Measurements from ENCODE around the gene GAL3ST3. TPM values are rescaled to one million over a fixed set of nuclear protein-coding genes. Genes with fewer than 3 reads are reported as not detected.

GAL3ST3 gene
- polyA plus RNA-seq, 6 donors from 2014 or later = not detected

DNA sequence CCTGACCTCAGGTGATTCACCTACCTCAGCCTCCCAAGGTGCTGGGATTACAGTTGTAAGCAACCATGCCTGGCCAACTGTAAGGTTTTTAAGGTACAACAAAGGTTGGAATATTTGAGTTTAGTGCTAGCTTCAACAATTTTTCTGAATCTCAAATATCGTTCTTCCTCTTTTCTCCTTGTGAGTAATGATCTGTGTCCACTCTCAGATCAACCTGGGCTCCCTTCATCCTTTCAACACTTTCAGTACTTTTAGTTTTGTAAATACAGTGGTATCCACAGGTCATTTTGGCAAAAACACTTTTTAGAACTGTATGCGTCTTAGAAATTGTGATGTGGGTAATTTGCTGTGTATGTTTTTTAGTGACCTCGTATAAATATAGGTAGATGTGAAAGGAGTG is 29.0 kb upstream of the GAL3ST3 start:
- H3K4me1 Mint-ChIP-seq = peaks cover 49 to 97% (median 70%) of the 10 kb centered on the region in 3 donors
- H3K9me3 Mint-ChIP-seq = no peaks in the 10 kb centered on the region
- H3K4me3 Mint-ChIP-seq = peak overlapping the region; percentile 63 to 90 (median 84)
- ATAC-seq (ENCODE audit: low read depth in 2 of 2) (peak; percentile 38 to 42), DNase-seq (peak; percentile 50)
- H3K27ac Mint-ChIP-seq = peak overlapping the region; percentile 54 to 98 (median 84)
- H3K36me3 Mint-ChIP-seq = peaks cover 7 to 9% of the 10 kb centered on the region in 2 donors
- no peaks in the 10 kb centered on the region for H3K27me3 Mint-ChIP-seq

DNA sequence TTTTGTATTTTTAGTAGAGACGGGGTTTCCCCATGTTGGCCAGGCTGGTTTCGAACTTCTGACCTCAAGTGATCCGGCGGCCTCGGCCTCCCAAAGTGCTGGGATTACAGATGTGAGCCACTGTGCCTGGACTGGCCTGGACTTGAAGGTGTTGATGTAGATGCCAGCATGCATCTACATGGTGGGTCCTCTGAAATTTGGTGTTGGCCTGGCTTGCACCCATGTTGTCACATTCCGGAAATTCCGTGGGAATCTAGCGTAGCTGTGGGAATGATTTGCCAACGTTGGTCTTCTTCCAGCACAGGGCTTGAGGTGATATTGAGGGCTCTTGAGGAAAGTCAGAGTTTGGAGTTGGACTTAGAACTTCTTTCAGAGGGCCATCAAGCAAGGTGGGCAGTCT is 27.6 kb upstream of the GAL3ST3 start:
- ATAC-seq (ENCODE audit: low read depth in 2 of 2) (no peak), DNase-seq (no peak)
- peaks cover 57 to 97% (median 74%) of the 10 kb centered on the region in 3 donors for H3K4me1 Mint-ChIP-seq
- peak overlapping the region in 5 of 6 donors; percentile 22 to 98 (median 79) for H3K27ac Mint-ChIP-seq
- H3K27me3 Mint-ChIP-seq = no peaks in the 10 kb centered on the region
- H3K4me3 Mint-ChIP-seq = peak overlapping the region in 7 of 8 donors; percentile 9 to 90 (median 53)
- peaks cover 7 to 9% of the 10 kb centered on the region in 2 donors for H3K36me3 Mint-ChIP-seq
- H3K9me3 Mint-ChIP-seq = no peaks in the 10 kb centered on the region

DNA sequence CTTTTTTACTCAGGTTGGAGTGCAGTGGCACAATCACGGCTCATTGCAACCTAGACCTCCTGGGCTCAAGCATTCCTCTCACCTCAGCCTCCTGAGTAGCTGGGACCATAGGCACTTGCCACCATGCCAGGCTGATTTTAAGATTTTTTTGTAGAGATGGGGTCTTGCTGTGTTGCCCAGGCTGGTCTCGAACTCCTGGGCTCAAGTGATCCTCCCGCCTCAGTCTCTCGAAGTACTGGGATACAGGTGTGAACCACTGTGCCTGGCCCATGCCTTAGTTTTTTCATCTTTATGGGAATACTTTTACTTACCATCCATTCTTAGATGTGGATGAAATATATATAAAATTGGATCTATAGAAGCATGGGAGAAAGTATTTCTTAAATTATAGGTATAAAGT is 26.3 kb upstream of the GAL3ST3 start:
- peaks cover 0 to 2% (median 0%) of the 10 kb centered on the region in 7 donors for H3K9me3 Mint-ChIP-seq
- ATAC-seq (ENCODE audit: low read depth in 2 of 2) (no peak), DNase-seq (no peak)
- no peaks in the 10 kb centered on the region for H3K27me3 Mint-ChIP-seq
- H3K4me3 Mint-ChIP-seq = peak overlapping the region in 1 of 8 donors; percentile 29
- H3K36me3 Mint-ChIP-seq = peaks cover 7 to 9% of the 10 kb centered on the region in 2 donors
- H3K4me1 Mint-ChIP-seq = peaks cover 54 to 91% (median 72%) of the 10 kb centered on the region in 3 donors
- peak overlapping the region in 3 of 6 donors; percentile 65 to 83 (median 69) for H3K27ac Mint-ChIP-seq

DNA sequence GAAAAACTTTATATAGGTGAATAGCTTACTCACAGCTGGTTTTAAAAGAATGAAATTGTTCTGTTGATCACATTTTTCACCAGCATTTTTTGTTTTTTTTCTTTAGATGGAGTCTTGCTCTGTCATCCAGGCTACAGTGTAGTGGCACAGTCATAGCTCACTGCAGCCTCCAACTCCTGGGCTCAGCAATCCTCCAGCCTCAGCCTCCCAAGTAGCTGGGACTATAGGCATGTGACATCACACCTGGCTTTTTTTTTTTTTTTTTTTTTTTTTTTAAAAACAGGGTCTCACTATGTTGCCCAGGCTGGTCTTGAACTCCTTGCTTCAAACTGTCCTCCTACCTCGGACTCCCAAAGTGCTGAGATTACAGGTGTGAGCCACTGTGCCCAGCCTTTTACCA is 24.7 kb upstream of the GAL3ST3 start:
- H3K27ac Mint-ChIP-seq = peak overlapping the region in 2 of 6 donors; percentile 63 to 91
- H3K9me3 Mint-ChIP-seq = peaks cover 0 to 2% (median 0%) of the 10 kb centered on the region in 7 donors
- no peak for DNase-seq
- no peak for ATAC-seq (ENCODE audit: low read depth in 2 of 2)
- H3K4me1 Mint-ChIP-seq = peaks cover 50 to 84% (median 66%) of the 10 kb centered on the region in 3 donors
- peak overlapping the region in 2 of 8 donors; percentile 63 to 99 for H3K4me3 Mint-ChIP-seq
- peaks cover 0 to 7% of the 10 kb centered on the region in 2 donors for H3K36me3 Mint-ChIP-seq
- no peaks in the 10 kb centered on the region for H3K27me3 Mint-ChIP-seq

DNA sequence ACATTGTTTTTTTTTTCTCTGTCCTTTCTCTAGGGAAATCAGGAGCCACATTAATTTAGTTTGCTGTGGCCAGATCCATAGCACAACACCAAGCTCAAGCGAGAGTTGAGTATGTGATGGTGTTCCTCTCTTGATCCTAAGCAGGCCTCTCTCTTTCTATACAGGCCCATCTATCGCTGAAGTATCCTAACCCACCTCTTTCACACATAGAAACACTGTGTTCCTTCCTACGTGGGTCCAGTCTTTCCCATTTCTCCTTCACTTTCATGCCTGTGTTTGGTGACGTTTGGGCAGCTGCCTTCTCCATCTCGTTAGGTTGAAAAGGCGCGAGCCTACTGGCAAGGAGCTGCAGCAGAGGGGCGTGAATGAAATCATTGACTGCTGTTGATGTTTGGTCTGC is 23.6 kb upstream of the GAL3ST3 start:
- H3K36me3 Mint-ChIP-seq = peaks cover 0 to 7% of the 10 kb centered on the region in 2 donors
- no peak for DNase-seq
- H3K27me3 Mint-ChIP-seq = no peaks in the 10 kb centered on the region
- peak overlapping the region in 5 of 6 donors; percentile 30 to 95 (median 91) for H3K27ac Mint-ChIP-seq
- peaks cover 0 to 2% (median 0%) of the 10 kb centered on the region in 7 donors for H3K9me3 Mint-ChIP-seq
- H3K4me3 Mint-ChIP-seq = peak overlapping the region; percentile 84 to 99 (median 98)
- no peak for ATAC-seq (ENCODE audit: low read depth in 2 of 2)
- H3K4me1 Mint-ChIP-seq = peaks cover 47 to 83% (median 66%) of the 10 kb centered on the region in 3 donors

DNA sequence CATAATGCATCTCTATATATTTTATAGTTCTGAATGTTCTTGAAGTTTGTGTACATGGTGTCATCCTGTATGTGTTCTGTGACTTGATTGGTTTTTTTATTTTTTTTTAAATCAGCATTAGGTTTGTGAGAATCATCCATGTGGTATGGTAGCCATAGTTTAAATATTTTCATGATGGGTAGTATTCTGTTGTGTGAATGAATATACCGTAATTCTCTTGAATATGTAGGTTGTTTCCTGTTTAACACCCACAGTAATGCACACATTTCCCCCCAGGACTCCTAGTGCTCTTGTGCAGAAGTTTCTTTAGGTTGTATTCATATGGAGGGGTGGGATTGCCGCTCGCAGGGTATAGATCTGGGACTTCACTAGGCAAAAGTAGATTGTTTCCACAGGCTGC is 23.1 kb upstream of the GAL3ST3 start:
- peaks cover 47 to 83% (median 66%) of the 10 kb centered on the region in 3 donors for H3K4me1 Mint-ChIP-seq
- peaks cover 0 to 2% (median 0%) of the 10 kb centered on the region in 7 donors for H3K9me3 Mint-ChIP-seq
- no peak for ATAC-seq (ENCODE audit: low read depth in 2 of 2)
- peak overlapping the region; percentile 12 to 95 (median 91) for H3K27ac Mint-ChIP-seq
- no peaks in the 10 kb centered on the region for H3K27me3 Mint-ChIP-seq
- no peak for DNase-seq
- H3K36me3 Mint-ChIP-seq = peaks cover 0 to 7% of the 10 kb centered on the region in 2 donors
- H3K4me3 Mint-ChIP-seq = peak overlapping the region; percentile 84 to 99 (median 98)

DNA sequence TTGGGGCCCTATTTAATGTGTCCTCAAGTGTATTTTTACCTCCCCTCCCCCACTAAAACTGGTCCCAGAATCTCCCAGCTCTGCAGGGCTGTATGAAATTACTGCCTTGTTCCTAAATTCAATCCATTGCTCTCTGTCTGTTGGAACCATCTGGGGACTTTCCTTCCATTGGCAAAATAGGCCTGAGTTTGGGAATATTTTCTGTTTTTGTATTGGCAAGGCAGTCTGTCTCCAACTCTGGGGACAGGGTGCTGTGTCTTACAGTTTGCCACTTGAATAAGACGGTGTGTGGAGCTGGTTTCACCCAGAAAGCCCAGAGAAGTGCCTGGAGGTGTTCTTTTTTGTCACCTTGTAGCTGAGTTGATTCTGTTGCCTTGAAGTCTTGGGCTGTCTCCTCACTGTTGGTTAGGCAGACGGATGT is 22.4 kb upstream of the GAL3ST3 start:
- Mint-ChIP-seq H3K4me1 (peaks cover 51 to 83% (median 68%) of the 10 kb centered on the region in 3 donors), H3K4me3 (peak overlapping the region; percentile 84 to 99 (median 98)), H3K27ac (peak overlapping the region; percentile 91 to 95 (median 92)), H3K27me3 (no peaks in the 10 kb centered on the region), H3K9me3 (peaks cover 0 to 2% (median 0%) of the 10 kb centered on the region in 7 donors), H3K36me3 (peaks cover 0 to 7% of the 10 kb centered on the region in 2 donors)
- ATAC-seq (ENCODE audit: low read depth in 2 of 2) = no peak
- no peak for DNase-seq

DNA sequence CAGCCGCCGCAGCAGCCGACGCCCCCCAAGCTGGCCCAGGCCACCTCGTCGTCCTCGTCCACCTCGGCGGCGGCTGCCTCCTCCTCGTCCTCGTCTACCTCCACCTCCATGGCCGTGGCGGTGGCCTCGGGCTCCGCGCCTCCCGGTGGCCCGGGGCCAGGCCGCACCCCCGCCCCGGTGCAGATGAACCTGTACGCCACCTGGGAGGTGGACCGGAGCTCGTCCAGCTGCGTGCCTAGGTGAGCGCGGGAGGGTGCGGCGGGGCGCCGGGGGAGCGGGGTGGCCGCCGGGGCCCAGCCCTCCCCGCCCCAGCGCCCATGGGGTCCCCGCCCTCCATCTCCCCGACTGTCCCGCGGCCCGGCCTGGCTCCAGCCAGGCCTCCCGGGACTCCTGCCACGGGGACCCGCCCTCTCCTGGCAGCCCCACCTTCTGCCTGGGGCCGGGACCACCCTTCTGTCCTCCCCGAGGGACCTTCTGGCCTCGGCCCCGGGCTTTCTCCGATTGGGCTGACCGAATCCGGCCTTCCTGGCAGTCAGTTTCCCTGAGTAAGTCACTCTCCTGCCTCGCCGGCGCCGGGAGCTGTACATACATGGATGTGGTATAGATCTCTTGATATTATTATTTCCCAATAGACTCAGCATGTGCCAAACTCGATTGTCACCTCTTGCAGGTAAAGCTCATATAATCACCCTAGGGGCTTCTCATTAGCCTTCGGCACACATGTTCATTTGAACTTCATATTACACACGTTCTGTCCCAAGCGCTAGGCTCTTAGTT is 21.8 kb upstream of the GAL3ST3 start:
- H3K9me3 Mint-ChIP-seq = peaks cover 0 to 2% (median 0%) of the 10 kb centered on the region in 7 donors
- H3K4me1 Mint-ChIP-seq = peaks cover 49 to 81% (median 62%) of the 10 kb centered on the region in 3 donors
- ATAC-seq (ENCODE audit: low read depth in 2 of 2) = peak; percentile 2
- no peak for DNase-seq
- H3K4me3 Mint-ChIP-seq = peak overlapping the region; percentile 84 to 99 (median 98)
- H3K27ac Mint-ChIP-seq = peak overlapping the region in 5 of 6 donors; percentile 91 to 95 (median 94)
- H3K27me3 Mint-ChIP-seq = no peaks in the 10 kb centered on the region
- H3K36me3 Mint-ChIP-seq = peaks cover 0 to 7% of the 10 kb centered on the region in 2 donors

DNA sequence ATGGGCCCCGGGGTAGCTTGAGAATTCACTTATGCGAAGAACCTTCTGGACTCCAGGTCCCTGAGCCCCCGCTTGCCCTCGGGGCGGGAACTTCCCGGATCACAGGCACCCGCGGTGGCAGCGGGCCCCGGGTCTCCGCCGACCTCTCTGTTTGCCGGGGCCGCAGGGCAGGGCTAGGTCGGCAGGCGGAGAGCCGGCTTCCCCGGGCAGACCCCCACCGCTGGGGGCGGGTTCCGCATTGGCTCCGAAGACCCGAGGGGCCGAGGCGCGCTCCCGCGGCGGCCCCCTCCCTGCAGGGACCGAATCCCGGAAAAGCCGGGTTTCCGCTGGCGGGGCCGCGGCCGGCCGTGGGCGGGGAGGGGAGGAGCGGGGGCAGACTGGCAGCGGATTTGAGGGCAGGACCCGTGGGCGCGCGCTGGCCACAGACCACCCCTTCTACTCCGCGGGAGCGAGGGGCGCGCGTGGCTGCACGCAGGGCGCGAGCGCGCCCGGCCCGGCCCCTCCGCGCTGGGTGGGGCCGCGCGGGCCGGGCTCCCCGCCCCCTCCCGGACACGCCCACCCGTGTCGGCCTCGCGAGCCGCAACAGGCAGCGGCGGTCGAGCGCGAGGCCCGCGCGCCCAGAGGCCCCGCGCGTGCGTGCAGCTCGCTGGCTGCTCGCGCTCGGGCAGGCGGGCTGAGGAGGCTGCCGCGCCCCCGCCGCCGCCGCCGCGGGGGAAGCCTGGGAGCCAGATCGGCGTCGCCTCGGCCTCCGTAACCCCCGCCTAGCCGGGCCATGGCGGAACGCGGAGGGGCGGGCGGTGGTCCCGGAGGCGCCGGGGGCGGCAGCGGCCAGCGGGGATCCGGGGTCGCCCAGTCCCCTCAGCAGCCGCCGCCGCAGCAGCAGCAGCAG is 21.0 kb upstream of the GAL3ST3 start, which contains the start of gene PACS1:
Gene PACS1 (plus strand): TSS at position 558 of the 889 bp plus-strand sequence. CDS start 215 bp downstream, at position 773.
- Mint-ChIP-seq H3K4me3 (peak within 1 kb of the TSS; percentile 84 to 99 (median 98)), H3K4me1 (peaks cover 48 to 74% (median 61%) of the 10 kb centered on the region in 3 donors), H3K27ac (peak within 1 kb of the TSS; percentile 91 to 99 (median 96)), H3K36me3 (peaks cover 6 to 14% of the 10 kb centered on the region in 2 donors), H3K9me3 (peaks cover 0 to 2% (median 0%) of the 10 kb centered on the region in 7 donors), H3K27me3 (no peaks in the 10 kb centered on the region)
- DNase-seq = peak; percentile 80
- ATAC-seq (ENCODE audit: low read depth in 2 of 2) = peak; percentile 72 to 73

DNA sequence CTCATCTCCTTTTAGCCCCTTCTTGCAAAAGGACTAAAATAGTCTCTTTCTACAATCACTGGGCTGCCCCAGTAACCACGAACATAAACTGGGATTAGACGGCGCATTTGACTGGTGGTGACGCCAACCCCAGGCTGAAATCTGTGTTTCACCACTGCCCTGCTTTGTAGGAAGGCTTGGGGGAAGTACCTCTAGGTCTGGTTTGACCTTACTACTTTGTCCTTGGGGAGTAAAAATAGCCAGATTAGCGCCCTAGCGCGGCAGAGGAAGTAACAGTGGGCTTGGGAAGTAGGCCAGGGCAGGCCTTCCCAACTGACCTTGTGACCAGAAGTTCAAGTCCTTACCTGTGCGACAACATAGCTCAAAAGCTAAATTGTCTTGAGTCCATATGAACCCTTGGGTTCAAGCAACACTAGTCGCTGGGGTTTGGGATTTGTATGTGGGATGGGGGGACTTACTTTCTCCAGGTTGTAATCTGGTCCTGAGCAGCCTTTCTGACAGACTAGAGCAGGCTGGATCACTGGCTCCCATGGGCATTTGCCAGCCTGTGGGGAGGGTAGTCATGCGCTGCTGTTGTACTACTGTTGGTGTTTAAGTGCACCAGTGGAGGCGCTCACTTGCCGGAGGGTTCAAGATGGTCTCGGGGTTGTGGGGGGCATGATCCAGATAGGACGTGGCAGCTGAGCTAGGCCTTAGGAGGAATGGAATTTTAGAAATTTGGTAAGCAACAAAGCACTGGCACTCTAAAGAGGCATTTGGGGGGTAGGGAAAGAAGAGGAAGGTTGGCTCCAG is 20.2 kb upstream of the GAL3ST3 start:
- peaks cover 0 to 2% (median 0%) of the 10 kb centered on the region in 7 donors for H3K9me3 Mint-ChIP-seq
- peak overlapping the region; percentile 84 to 98 (median 90) for H3K4me3 Mint-ChIP-seq
- H3K27me3 Mint-ChIP-seq = no peaks in the 10 kb centered on the region
- H3K36me3 Mint-ChIP-seq = peaks cover 11 to 16% of the 10 kb centered on the region in 2 donors
- ATAC-seq (ENCODE audit: low read depth in 2 of 2) = peak; percentile 29 to 35
- H3K27ac Mint-ChIP-seq = peak overlapping the region; percentile 88 to 99 (median 96)
- DNase-seq = peak; percentile 16
- H3K4me1 Mint-ChIP-seq = peaks cover 50 to 68% (median 61%) of the 10 kb centered on the region in 3 donors

DNA sequence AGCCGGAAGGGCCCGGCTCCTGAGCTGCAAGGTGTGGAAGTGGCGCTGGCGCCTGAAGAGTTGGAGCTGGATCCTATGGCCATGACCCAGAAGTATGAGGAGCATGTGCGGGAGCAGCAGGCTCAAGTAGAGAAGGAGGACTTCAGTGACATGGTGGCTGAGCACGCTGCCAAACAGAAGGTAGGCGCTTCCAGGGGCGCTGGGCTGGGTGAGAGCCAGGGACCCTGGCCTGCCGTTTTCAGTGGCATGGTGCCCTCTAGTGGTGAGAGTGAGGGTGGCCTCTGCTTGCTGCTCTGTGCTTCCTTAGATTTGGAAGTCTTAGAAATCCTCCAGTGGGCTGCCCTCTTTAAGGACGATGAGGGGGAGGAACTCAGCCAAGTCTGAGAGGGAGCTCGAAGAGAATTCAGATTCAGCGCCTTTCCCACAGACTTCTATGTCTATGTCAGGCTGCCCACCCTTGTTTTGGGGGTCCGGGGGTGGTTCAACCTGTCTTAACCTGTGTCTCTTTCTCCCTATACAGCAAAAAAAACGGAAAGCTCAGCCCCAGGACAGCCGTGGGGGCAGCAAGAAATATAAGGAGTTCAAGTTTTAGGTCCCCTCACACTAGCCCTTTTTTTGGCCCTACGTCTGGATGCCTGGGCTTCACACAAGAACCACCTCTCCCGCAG is 19.3 kb upstream of the GAL3ST3 start:
- H3K4me1 Mint-ChIP-seq = peaks cover 51 to 63% (median 62%) of the 10 kb centered on the region in 3 donors
- ATAC-seq (ENCODE audit: low read depth in 2 of 2) (peak; percentile 29 to 32), DNase-seq (peak; percentile 71)
- peaks cover 0 to 2% (median 0%) of the 10 kb centered on the region in 7 donors for H3K9me3 Mint-ChIP-seq
- H3K27me3 Mint-ChIP-seq = no peaks in the 10 kb centered on the region
- peak overlapping the region; percentile 88 to 98 (median 96) for H3K27ac Mint-ChIP-seq
- H3K4me3 Mint-ChIP-seq = peak overlapping the region; percentile 28 to 98 (median 90)
- H3K36me3 Mint-ChIP-seq = peaks cover 19 to 23% of the 10 kb centered on the region in 2 donors

DNA sequence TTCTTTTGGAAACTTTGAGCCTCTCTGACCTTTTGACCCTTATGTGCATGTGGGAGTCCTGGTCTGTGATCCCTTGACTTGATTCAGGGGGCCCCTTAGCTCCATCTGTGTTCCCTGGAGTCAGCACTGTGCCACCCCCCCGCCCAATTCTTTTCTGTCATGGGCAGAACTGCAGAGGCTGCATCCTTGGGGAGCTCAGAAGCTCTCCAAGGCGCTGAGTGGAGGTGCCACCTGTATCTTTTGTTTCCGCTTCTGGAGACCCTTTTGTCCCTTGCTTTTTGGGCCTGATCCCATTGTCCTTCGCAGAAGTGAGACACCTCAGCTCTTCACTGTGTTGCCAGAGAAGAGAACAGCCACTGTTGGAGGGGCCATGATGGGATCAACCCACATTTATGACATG is 18.7 kb upstream of the GAL3ST3 start:
- Mint-ChIP-seq H3K4me3 (peak overlapping the region in 2 of 8 donors; percentile 57 to 89), H3K27ac (peak overlapping the region in 4 of 6 donors; percentile 78 to 98 (median 92)), H3K36me3 (peaks cover 26 to 30% of the 10 kb centered on the region in 2 donors), H3K9me3 (peaks cover 0 to 2% (median 0%) of the 10 kb centered on the region in 7 donors), H3K27me3 (no peaks in the 10 kb centered on the region), H3K4me1 (peaks cover 44 to 63% (median 62%) of the 10 kb centered on the region in 3 donors)
- ATAC-seq (ENCODE audit: low read depth in 2 of 2) (no peak), DNase-seq (no peak)

Measured in naive B cell (primary cell).